Osteoblast (primary cell): ENCODE results near the gene ATL1. TPM values are rescaled to one million over a fixed set of nuclear protein-coding genes. Genes with fewer than 3 reads are reported as not detected.

Experiments
- DNase-seq: peaks from one replicate; pipeline ENCODE4 v3.0.0; 2011; ENCODE audit warnings: low spot score, mixed read lengths; ENCODE audit not compliant: insufficient read length; ENCODE audit errors: missing footprints
- H2AFZ ChIP-seq: 2 replicates; pipeline ENCODE4 v1.6.0; 2011; ENCODE audit warnings: mild to moderate bottlenecking, low read length
- H3K27ac ChIP-seq: 2 replicates; pipeline ENCODE4 v1.5.1; 2011; ENCODE audit warnings: mild to moderate bottlenecking, low read depth, low read length, moderate library complexity
- H3K27me3 ChIP-seq: 2 replicates; pipeline ENCODE4 v1.6.0; 2012; ENCODE audit warnings: mild to moderate bottlenecking, control low read depth, inconsistent platforms, low read length, moderate library complexity; ENCODE audit not compliant: insufficient read depth
- H3K36me3 ChIP-seq: 2 replicates; pipeline ENCODE4 v1.5.1; 2011; ENCODE audit warnings: mild to moderate bottlenecking, low read length, control low read depth, moderate library complexity; ENCODE audit not compliant: insufficient read depth
- H3K4me1 ChIP-seq: 2 replicates; pipeline ENCODE4 v1.5.1; 2011; ENCODE audit warnings: mild to moderate bottlenecking, low read length, control low read depth, moderate library complexity; ENCODE audit not compliant: insufficient read depth
- H3K4me2 ChIP-seq: 2 replicates; pipeline ENCODE4 v1.6.0; 2011; ENCODE audit warnings: mild to moderate bottlenecking, low read length; ENCODE audit not compliant: insufficient read depth
- H3K4me3 ChIP-seq: fragments of 200-600 bp; sonication (generic); 3 replicates; pipeline ENCODE4 v1.5.1; 2012; ENCODE audit warnings: mild to moderate bottlenecking, low read length, inconsistent platforms; ENCODE audit not compliant: insufficient read depth
- H3K79me2 ChIP-seq: 2 replicates; pipeline ENCODE4 v1.6.0; 2012; ENCODE audit warnings: mild to moderate bottlenecking, low read length, control low read depth, inconsistent platforms; ENCODE audit not compliant: insufficient read depth
- H3K9me3 ChIP-seq: 2 replicates; pipeline ENCODE4 v1.5.1; 2011; ENCODE audit warnings: low read depth, low read length, control low read depth
- H4K20me1 ChIP-seq: 2 replicates; pipeline ENCODE4 v1.6.0; 2012; ENCODE audit warnings: mild to moderate bottlenecking, low read length, control low read depth; ENCODE audit not compliant: insufficient read depth
- CTCF ChIP-seq: IDR thresholded peaks from 2 replicates; pipeline ENCODE4 v1.5.1; 2011; ENCODE audit warnings: mild to moderate bottlenecking, low read depth, low read length, moderate library complexity; ENCODE audit errors: extremely low read depth
- total RNA-seq: library from RNA; depleted of rRNA; stranded (reverse); fragments of >200 nt; gene quantifications from 2 replicates; pipeline ENCODE4 v1.2.3, GENCODE V29; 2012

Gene ATL1
- total RNA-seq, 1 donor = 6.5 TPM

GRCh38 chr14:50616275-50616674, 56.3 kb downstream of the ATL1 start:
- Histone ChIP-seq H3K27me3 (no peaks in the 10 kb centered on the region), H3K4me2 (no peak overlapping the region), H2AFZ (no peak overlapping the region), H4K20me1 (no peaks in the 10 kb centered on the region), H3K4me3 (no peak overlapping the region), H3K27ac (no peak overlapping the region), H3K4me1 (peaks cover 7% of the 10 kb centered on the region), H3K9me3 (no peaks in the 10 kb centered on the region), H3K79me2 (no peaks in the 10 kb centered on the region), H3K36me3 (no peaks in the 10 kb centered on the region)
- TF ChIP-seq CTCF = no peak
- no peak for DNase-seq

GRCh38 chr14:50619569-50620141, 59.7 kb downstream of the ATL1 start:
- H3K9me3 ChIP-seq = no peaks in the 10 kb centered on the region
- H2AFZ ChIP-seq = no peak overlapping the region
- no peak for DNase-seq
- H3K4me1 ChIP-seq = peaks cover 7% of the 10 kb centered on the region
- TF ChIP-seq CTCF = peak; percentile 66
- H4K20me1 ChIP-seq = no peaks in the 10 kb centered on the region
- no peak overlapping the region for H3K4me3 ChIP-seq
- no peak overlapping the region for H3K4me2 ChIP-seq
- no peak overlapping the region for H3K27ac ChIP-seq
- H3K36me3 ChIP-seq = no peaks in the 10 kb centered on the region
- H3K27me3 ChIP-seq = no peaks in the 10 kb centered on the region
- no peaks in the 10 kb centered on the region for H3K79me2 ChIP-seq

- H3K4me3 ChIP-seq = no peak overlapping the region
- no peaks in the 10 kb centered on the region for H3K79me2 ChIP-seq
- no peak overlapping the region for H2AFZ ChIP-seq
- H3K27ac ChIP-seq = no peak overlapping the region
- H3K27me3 ChIP-seq = no peaks in the 10 kb centered on the region
- DNase-seq = peak; percentile 60
- no peaks in the 10 kb centered on the region for H3K36me3 ChIP-seq
- peaks cover 7% of the 10 kb centered on the region for H3K4me1 ChIP-seq
- peak overlapping the region; percentile 42 for H3K4me2 ChIP-seq
- H3K9me3 ChIP-seq = no peaks in the 10 kb centered on the region
- H4K20me1 ChIP-seq = no peaks in the 10 kb centered on the region
- TF ChIP-seq CTCF = no peak
Observed at GRCh38 chr14:50620341-50620740, 60.4 kb downstream of the ATL1 start.

- no peaks in the 10 kb centered on the region for H3K27me3 ChIP-seq
- peaks cover 7% of the 10 kb centered on the region for H3K4me1 ChIP-seq
- H3K4me2 ChIP-seq = no peak overlapping the region
- TF ChIP-seq CTCF = no peak
- no peak overlapping the region for H3K27ac ChIP-seq
- no peak overlapping the region for H2AFZ ChIP-seq
- DNase-seq = no peak
- H4K20me1 ChIP-seq = no peaks in the 10 kb centered on the region
- H3K79me2 ChIP-seq = no peaks in the 10 kb centered on the region
- H3K36me3 ChIP-seq = no peaks in the 10 kb centered on the region
- H3K9me3 ChIP-seq = no peaks in the 10 kb centered on the region
- no peak overlapping the region for H3K4me3 ChIP-seq
Observed at GRCh38 chr14:50622978-50623377, 63.0 kb downstream of the ATL1 start.
